ENCODE data around the gene C10orf90. TPM values are rescaled to one million over a fixed set of nuclear protein-coding genes. Genes with fewer than 3 reads are reported as not detected.
"Not testable (repeated sequence)": the region's sequence is repeated elsewhere in the genome, so short reads cannot be mapped to it uniquely, and the experiment has no call there.

Gene C10orf90
- total and polyA plus RNA-seq, 8 donors: 0.32 to 0.64 (median 0.47) TPM; not detected in 5

- Histone ChIP-seq H3K27me3 (peaks cover 0 to 6% (median 0%) of the 10 kb centered on the region in 4 donors), H3K4me3 (no peak overlapping the region), H3K4me1 (peaks cover 0 to 9% (median 0%) of the 10 kb centered on the region in 3 donors), H3K9me3 (no peaks in the 10 kb centered on the region), H3K27ac (no peak overlapping the region), H3K36me3 (no peaks in the 10 kb centered on the region)
- intact Hi-C loops (cut with DNase I): no loop called here
- no peak for TF ChIP-seq CTCF (IDR thresholded peaks at IDR 0.05)
- ATAC-seq (no peak), DNase-seq (no peak), FAIRE-seq (no peak)
- WGBS, 2 donors: 65 to 72% methylated on average over 5 of the region's 5 CpGs
These were observed 286.1 kb downstream of the C10orf90 start for GRCh38 chr10:126384269-126384873.

GRCh38 chr10:126380352-126381076 lies 290.0 kb downstream of the C10orf90 start:
- peaks cover 0 to 8% (median 0%) of the 10 kb centered on the region in 4 donors for H3K27me3 ChIP-seq
- no peak overlapping the region for H3K4me3 ChIP-seq
- H3K27ac ChIP-seq: no peak overlapping the region
- ATAC-seq (no peak), DNase-seq (no peak), FAIRE-seq (no peak)
- 76 to 84% methylated on average over 7 of the region's 7 CpGs for WGBS, 2 donors
- H3K36me3 ChIP-seq: no peaks in the 10 kb centered on the region
- intact Hi-C loops (cut with DNase I): no loop called here
- no peaks in the 10 kb centered on the region for H3K4me1 ChIP-seq
- no peaks in the 10 kb centered on the region for H3K9me3 ChIP-seq
- TF ChIP-seq CTCF (IDR thresholded peaks at IDR 0.05): no peak

GRCh38 chr10:126379166-126379565 lies 291.3 kb downstream of the C10orf90 start:
- 77 to 78% methylated on average over 3 of the region's 3 CpGs for WGBS, 2 donors
- ATAC-seq; FAIRE-seq; DNase-seq; H3K4me1 ChIP-seq; H3K36me3 ChIP-seq; H3K4me3 ChIP-seq; H3K27me3 ChIP-seq; H3K27ac ChIP-seq; intact Hi-C loops (cut with DNase I); H3K9me3 ChIP-seq: not testable (repeated sequence)

- 57 to 70% methylated on average over 2 of the region's 2 CpGs for WGBS, 2 donors
These were observed 293.5 kb downstream of the C10orf90 start for GRCh38 chr10:126376956-126377355.

More at GRCh38 chr10:126376956-126377355, 293.5 kb downstream of the C10orf90 start:
- H3K27me3 ChIP-seq: peaks cover 0 to 8% (median 0%) of the 10 kb centered on the region in 4 donors
- FAIRE-seq (no peak), ATAC-seq (no peak), DNase-seq (no peak)
- H3K4me3 ChIP-seq: no peak overlapping the region
- no peaks in the 10 kb centered on the region for H3K9me3 ChIP-seq
- no peak for TF ChIP-seq CTCF (IDR thresholded peaks at IDR 0.05)
- no peaks in the 10 kb centered on the region for H3K4me1 ChIP-seq
- intact Hi-C loops (cut with DNase I): no loop called here
- H3K36me3 ChIP-seq: no peaks in the 10 kb centered on the region
- no peak overlapping the region for H3K27ac ChIP-seq
